RCC 7860 (cell line): ENCODE measurements around the gene TMEM198.

ENCODE experiments used
- DNase-seq: peaks from one replicate; pipeline ENCODE4 v3.0.0-alpha.2; 2015; ENCODE audit warnings: low spot score
- FAIRE-seq: peaks from 2 replicates; lab custom pipeline; 2012; peaks lifted over from hg19 to GRCh38; lab: Jason Lieb, UNC

The TMEM198 gene

DNA sequence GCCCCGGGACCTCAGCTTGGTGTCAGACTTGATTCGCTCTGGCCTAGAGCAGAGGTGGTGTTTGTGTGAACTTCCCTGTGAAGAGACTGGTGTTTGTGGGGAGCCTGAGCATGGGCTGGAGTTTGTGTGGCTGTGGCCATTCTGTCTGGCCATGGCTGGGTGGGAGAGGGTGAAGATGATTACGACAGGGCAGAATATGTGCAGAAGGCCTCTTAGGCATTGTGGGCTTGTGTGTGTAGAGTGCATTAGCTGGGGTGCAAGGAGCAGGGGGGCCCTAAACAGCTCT lies 17.0 kb downstream of the TMEM198 start:
- FAIRE-seq = no peak

DNA sequence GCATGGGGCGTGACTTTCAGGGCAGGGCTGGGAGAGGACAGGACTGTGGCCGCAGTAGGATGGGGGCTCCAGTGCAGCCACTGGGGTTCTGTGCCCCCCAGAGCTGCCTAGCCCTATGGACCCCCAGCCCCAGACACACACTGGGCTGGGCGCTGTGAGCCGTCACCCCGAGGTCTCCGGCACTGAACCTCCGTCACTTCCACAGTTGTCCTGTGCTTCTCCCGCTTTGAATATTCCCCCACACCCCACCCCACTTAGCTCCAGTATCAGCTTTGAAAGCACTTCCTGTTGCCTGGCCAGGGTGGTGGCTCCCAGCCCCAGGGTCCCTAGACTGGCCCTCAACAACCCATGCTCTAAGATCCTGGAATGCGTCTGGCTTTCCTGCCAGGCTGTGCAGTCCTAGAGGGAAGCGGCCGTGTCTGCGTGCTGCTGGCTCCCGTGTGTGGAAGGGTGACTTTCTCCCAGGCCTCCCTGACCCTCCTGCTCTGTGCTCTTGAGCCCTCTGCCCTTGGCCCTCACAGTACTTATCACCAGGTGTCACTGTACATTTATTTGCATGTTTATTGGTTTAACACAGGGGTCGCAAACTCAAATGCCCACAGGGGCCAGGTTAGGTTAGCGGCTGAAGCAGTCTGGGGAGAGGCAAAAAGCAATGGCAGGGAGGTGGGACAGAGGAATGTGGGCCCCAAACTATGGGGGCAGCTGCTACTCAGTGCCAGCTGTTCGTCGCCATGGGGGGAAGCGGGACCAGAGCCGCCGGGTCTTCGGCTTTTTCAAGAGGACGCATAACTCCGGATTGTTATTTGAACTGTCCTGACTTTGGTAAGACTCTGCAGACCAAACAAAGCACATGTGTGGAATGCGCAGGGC lies 17.6 kb downstream of the TMEM198 start:
- no peak for FAIRE-seq
- DNase-seq = no peak

More for the DNA sequence above, 17.0 kb downstream of the TMEM198 start:
- DNase-seq = no peak

DNA sequence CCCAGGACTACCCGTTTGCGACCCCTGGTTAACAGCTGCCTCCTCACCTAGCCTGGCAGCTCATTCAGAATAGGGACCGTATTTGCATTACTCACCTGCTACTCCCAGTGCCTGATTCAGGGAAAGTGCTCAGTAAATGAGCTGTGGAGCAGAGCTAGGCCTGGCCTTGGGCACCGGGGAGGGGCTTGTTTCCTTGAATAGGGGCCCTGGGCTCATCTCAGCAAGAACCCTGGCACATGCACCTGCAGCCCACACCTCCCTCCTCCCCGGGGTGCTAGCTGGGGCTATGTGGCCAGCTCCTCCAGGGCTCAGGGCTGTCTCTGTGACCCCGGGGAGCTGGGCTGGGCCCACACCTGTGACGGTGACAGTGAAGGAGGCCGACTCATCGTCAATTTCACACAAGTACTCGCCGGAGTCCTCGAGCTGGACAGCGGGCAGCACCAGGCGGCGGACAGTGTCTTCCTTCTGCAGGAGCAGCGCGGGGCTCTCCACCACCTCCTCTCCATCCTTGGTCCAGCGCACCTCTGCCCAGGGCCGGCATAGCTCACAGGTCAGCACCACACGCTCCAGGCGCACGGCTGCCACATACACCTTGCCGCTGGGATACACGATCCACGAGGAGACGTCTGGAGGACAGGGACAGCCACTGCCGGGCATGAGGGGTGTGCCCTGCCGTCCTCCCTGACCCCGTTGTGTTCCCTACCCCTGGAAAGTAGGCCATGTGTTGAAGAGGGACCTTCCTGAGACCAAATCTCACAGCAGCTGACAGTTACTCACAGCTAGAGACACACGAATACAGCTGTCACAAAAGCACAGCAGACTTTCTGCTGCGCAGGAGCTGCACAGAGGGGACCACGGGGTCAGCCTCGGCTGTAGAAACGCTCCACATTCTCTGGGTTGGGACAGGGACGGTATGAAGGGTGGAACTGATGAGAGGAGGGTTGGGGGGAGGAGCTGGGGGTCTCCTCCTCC lies 18.5 kb downstream of the TMEM198 start:
- DNase-seq (no peak), FAIRE-seq (no peak)

DNA sequence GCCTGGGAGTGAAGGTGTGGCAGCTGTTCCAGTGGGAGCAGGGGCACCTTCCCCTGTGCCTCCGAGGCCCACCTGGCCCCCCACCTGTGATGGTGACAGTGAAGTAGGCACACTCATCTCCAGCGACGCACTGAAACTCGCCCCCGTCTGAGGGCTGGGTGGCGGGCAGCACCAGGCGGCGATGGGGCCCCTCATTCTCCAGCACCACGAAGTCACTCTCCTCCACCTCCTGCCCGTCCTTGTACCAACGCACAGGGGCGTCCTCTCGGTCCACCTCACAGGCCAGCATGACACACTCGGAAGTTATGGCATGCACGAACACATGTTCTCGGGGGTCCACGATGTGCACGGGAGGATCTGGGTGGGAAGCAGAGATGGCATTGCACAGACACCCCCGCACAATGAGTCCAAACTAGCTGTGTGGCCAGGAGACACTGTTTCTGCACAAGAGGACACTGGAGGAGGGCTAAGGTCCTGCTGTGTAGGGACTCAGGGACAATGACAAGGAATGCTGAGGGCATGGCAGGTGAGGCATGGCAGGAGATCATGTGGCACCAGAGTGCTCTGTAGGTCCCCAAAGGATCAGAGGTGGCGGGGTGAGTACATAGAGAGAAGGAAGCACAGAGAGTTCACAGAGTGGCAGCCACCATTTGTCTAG lies 19.6 kb downstream of the TMEM198 start:
- no peak for FAIRE-seq
- no peak for DNase-seq

DNA sequence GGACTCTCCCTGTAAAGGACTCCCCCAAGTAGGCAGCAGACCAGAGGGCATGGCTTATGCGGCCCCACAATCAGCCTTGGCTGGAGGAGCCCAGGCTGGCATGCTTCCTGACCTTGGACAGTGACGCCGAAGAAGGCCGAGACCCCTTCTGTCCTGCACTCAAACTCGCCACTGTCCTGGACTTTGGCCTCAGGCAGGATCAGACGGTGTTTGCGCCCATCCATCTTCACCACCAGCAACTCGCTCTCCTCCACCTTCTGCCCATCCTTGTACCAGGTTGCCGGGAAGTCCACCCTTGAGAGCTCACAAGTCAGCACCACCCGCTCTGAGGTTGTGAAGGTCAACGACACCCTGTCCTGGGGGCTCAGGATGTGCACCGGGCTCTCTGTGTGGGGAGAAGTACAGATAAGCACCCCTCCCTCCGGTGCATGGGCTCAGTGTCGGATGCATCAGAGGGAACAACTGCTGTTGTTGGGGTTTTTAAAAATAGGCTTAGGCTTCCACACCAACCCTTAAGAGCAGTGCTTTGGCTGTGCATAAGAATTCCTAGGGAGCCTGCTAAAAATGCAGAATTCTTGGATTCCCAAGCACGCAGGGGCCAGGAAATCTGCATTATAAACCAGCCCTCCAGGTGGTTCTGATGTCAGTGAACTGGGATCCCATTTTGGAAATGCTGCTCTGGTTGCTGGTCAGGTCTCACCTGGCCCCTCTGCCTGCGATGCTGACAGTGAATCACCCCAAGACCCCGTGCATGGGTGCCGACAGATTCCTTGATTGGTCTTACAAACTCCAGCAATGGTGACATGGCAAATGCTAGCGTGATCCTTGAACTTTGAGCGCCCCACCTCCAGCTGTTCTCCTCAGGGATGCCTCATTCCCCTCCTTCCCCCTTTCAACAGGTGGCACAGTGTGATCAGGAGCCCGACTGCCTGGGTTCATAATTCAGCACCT lies 21.6 kb downstream of the TMEM198 start:
- DNase-seq (no peak), FAIRE-seq (no peak)

DNA sequence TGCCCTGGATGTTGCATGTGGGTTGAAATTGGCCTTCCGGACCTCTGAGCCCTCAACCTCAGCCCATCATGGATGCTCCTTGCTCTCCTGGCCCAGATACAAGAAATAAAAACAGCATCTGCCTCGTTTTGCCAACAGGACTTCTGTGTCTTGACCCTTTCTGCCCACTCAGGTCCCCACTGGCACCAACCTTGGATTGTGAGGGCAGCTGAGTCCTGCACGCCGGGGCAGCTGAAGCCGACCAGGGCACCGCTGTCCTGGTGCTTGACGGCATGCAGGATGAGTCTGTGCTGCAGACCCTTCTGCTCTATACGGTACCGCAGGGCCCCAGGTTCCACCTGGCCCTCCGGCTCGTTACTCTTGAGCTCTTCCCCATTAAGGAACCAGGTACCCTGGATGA lies 22.8 kb downstream of the TMEM198 start:
- DNase-seq = no peak
- no peak for FAIRE-seq

DNA sequence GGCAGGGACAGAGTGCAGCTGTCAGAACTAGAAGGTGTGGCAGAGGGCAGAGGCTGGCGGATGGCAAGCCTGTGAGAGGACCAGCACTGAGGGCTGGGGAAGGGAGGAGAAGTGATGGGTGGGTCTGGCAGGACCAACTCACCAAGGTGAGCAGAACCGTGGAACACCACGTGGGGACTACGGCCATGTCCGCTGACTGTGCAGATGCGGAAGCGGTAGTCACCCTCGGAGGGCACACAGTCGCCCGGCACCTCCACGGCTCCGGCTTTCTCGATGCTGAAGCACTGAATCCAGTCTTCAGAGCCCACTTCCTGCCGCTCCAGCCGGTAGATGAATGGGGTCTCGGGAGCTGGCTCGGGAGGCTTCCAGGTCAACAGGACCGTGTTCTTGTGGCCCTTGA lies 23.3 kb downstream of the TMEM198 start:
- DNase-seq (no peak), FAIRE-seq (no peak)

DNA sequence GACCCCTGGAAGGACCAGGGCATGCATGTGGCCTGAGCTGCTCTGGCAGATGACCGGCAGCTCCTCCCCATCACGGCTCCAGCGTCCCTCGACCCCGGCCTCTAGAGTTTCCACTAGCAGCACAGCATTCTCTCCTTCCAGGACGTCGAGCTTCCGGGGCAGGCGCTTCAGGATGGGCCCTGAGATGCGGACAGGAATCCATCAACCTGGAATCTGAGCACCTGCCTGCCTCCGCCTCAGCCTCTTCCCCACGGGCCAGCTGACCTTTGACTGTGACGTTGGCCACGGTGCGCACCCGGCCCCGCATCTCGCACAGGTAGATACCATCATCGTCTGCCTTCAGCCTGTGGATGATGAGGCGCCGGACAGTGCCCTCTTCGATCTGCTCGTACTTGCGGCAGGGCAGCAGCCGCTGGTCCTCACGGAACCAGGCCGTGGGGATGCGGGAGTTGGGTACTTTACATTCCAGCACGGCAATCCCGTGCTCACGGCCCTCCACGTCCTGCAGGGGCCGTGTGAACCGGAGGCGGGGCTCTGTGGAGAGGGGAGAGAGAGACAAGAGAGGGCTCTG lies 24.0 kb downstream of the TMEM198 start:
- FAIRE-seq = no peak

DNA sequence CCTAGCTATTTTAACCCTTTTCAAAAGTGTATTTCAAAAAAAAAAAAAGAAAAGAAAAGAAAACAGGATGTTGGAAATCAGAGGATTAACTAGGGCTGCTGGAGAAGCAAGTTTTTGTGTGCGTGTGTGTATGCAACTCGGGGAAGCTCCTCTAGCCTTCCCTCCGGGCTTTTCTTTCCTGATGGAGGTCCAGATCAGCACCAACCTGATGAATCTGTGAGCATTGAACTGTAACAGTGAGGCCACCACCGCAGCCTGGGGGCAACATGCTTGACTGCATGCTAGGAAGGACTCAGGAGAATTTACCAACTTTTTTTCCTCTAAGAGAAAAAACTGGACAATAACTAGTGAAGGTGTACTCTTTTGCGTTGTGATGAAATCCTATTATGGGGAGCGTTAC lies 25.2 kb downstream of the TMEM198 start:
- peak; percentile 43 for DNase-seq
- peak; percentile 78 for FAIRE-seq

More for the DNA sequence above, 24.0 kb downstream of the TMEM198 start:
- no peak for DNase-seq

DNA sequence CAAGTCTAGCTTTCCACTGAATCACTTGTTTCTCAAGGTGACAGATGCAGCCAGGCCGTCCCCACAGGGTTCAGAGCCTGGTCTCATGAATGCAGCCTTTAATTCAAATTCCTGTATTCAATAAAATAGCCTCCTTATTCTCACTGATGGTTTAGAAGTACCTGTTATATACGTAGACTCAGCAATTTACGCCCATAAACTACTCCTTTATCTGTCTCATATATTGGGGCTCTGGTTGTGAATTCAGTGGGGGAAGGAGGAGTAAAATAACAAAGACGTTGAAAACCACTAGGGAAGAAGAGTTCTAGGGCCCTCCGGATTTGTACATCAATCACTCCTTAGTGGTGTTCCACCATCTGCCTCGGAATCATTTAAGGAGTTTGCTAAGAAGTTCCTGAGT lies 25.8 kb downstream of the TMEM198 start:
- FAIRE-seq (no peak), DNase-seq (no peak)

DNA sequence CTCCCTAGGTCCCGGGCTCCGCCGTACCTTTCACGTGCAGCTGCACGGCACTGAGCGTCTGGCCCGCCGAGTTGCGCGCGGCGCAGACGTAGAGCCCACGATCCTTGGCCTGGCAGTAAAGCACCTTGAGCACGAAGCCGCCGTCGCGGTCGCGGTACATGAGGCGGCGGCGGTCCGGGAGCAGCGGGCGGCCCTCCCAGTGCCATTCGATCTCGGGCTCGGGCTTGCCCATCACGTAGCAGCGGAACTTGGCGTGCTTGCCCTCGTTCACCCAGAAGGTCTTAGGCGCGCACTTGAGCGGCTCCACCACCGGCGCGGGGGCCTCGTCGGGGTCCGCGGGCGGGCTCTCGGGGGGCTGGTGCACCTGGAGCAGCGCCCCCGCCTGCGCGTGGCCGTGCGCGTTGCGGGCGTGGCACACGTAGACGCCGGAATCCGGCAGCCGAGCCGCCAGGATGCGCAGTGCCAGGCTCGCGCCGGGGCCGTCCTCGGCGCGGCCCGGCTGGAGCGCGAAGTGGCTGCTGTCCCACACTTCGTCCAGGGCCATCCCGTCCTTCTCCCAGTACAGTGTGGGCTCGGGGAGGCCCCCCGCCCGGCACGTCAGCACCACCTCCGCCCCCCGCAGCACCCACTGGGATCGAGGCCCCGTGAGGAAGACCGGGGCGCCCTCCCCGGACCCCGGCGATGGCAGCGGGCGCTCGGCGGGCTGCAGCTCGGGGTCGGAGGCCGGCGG lies 26.5 kb downstream of the TMEM198 start:
- no peak for FAIRE-seq
- no peak for DNase-seq

DNA sequence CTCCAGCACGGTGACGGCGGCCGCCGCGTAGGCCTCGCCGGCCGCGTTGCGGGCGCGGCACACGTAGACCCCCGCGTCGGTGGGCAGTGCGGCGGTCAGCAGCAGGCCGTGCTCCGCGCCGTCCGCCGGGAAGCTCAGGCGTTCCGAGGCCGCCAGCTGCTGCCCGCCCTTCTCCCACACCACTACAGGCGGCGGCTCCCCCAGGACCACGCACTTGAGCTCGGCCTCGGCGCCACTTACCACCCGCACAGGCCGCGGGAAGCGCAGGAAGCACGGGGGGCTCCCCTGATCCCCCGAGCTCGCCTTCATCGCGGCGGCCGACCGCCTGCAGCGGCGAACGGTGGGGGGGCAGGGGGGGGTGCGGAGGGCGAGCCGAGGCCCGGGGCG lies 27.1 kb downstream of the TMEM198 start:
- FAIRE-seq (no peak), DNase-seq (no peak)

DNA sequence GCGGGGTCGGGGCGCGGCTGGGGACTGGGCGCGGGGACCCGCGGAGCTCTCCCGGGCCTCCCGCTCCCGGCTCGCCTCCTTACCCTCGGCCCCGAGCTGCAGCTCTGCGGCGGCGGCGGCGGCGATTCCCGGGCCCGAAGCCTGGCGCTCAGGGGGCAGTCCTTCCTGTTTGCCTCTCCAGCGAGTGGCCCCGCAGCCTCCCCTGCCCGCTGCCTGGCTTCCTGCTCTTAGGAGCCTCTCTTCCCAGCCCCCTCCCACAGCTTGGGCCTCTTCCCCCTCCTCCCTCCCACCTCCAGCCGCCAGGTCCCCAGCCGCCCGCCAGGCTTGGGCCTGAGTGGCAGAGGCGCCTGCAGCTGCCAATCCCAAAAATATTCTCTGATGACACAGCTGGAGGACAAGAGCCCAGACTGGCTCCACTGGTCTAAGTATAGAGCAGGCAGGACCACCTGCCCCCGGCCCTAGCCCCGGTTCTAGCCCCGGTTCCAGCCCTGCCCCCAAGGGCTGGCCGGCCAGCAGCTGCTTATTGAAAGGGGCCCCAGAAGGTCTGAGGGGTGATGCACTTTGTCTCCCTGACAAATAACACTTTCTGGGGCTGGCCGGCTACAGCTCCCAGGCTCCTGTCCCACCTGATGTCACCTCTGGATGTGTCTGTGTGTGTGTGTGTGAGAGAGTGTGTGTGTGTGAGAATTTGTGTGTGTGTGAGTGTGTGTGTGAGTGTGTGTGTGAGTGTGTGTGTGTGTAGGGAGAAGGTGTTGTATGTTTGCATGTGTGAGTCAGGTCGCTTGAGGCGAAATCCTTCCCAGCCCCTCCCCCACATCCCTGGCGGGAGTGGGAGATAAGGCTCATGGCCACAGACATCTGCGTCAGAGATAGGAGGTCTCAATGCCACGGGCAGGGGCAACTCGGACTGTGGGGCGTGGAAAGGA lies 27.7 kb downstream of the TMEM198 start, which contains the start of gene OBSL1:
Gene OBSL1, minus strand, starts transcription at position 229 of the 926 bp plus-strand sequence. CDS start 307 bp downstream, outside the sequence.
- DNase-seq (peak; percentile 43), FAIRE-seq (no peak)

DNA sequence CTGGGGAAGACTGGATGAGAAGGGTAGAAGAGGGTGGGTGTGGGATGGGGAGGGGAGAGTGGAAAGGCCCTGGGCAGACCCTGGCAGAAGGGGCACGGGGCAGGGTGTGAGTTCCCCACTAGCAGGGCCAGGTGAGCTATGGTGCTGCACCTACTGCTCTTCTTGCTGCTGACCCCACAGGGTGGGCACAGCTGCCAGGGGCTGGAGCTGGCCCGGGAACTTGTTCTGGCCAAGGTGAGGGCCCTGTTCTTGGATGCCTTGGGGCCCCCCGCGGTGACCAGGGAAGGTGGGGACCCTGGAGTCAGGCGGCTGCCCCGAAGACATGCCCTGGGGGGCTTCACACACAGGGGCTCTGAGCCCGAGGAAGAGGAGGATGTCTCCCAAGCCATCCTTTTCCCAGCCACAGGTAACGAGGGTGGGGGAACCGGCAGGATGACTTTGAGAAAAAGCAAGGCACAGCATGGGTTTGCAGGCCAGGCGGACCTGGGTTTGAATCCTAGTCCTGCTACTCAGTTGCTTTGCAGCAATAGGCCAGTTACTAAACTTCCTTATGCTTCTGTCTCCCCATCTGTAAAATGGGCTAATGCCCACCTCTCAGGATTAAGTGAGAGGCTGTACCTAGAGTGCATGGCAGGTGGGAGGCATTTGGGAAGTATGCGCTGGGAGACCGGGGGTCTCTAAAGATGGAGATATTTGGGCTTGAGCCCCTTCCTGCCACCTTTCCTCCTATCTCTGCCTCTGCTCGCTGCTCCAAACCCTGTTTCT lies 28.6 kb downstream of the TMEM198 start, which contains the start of gene INHA:
Gene INHA, plus strand, starts transcription at position 74 of the 765 bp plus-strand sequence. Its CDS starts 65 bp downstream, at position 139.
- no peak for DNase-seq
- FAIRE-seq = no peak

DNA sequence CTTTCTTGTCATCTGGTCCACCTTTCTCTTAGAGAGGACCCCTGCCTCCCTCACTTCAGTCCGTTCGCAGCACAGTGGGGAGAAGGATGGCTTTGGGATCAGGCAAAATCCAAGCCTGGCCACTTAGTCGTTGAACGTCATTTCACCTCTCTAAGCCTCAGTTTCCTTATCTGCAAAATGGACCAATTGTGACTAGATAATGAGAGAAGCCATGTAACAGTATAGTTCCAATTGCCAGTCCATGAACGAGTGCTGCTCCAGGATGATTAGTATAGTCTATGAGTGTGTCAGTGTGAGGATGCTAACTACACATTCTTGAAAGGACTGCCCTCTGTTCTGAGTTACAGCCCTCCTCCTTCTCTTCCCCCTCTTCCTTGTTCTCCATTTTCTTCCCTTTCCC lies 29.3 kb downstream of the TMEM198 start:
- no peak for DNase-seq
- FAIRE-seq = no peak

DNA sequence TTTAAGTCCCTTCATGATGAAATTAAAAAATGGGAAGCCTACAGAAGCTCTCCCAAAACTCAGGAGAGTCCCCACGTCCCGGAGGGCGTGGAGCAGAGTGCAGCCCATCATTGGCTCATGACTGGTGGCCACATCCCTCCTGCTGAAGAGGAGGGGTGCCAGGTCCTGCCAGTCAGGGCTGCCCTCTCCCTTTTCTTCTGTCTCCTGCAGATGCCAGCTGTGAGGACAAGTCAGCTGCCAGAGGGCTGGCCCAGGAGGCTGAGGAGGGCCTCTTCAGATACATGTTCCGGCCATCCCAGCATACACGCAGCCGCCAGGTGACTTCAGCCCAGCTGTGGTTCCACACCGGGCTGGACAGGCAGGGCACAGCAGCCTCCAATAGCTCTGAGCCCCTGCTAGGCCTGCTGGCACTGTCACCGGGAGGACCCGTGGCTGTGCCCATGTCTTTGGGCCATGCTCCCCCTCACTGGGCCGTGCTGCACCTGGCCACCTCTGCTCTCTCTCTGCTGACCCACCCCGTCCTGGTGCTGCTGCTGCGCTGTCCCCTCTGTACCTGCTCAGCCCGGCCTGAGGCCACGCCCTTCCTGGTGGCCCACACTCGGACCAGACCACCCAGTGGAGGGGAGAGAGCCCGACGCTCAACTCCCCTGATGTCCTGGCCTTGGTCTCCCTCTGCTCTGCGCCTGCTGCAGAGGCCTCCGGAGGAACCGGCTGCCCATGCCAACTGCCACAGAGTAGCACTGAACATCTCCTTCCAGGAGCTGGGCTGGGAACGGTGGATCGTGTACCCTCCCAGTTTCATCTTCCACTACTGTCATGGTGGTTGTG lies 30.9 kb downstream of the TMEM198 start:
- no peak for FAIRE-seq
- DNase-seq = no peak
